Umbilical cord (tissue), 2 donors: Measurements from ENCODE around the gene ALPK3. TPM values are rescaled to one million over a fixed set of nuclear protein-coding genes. Genes with fewer than 3 reads are reported as not detected.

Experiments
- DNase-seq: peaks from one replicate; pipeline ENCODE4 v3.0.0-alpha.2; 2015; ENCODE audit warnings: low spot score
- total RNA-seq: library from RNA; depleted of rRNA; stranded (reverse); fragments of >200 nt; gene quantifications from one replicate; pipeline ENCODE4 v1.2.3, GENCODE V29; 2014; ENCODE audit warnings: low replicate concordance; ENCODE audit not compliant: insufficient read depth

The ALPK3 gene
- total RNA-seq, 1 donor from 2014 or later = 7.9 TPM

DNA sequence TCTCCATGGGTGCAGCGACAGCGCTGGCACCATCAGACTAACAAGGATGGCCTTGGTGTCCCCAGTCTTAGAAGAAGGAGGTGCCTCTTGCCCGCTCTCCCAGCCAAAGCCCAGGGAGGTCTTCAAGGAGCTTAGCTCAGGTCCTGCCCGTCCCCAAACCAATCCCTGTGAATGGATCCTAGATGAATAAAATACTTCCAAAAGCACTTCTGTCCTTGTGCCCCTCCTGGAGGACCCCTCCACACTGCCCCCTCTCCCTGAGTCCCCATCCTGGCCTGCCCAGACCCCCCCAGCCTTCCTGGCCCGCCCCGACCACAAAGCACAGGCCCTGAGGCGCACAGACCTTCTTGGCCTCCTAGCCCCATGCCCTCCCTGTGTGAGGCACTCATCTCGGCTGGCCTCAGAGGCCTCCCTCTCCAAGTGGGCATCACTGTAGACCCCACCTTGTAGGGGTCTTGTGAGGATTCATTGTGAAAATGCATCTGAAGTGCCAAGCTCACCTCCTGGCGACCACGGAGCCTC is 75.7 kb downstream of the ALPK3 start:
- DNase-seq = no peak

DNA sequence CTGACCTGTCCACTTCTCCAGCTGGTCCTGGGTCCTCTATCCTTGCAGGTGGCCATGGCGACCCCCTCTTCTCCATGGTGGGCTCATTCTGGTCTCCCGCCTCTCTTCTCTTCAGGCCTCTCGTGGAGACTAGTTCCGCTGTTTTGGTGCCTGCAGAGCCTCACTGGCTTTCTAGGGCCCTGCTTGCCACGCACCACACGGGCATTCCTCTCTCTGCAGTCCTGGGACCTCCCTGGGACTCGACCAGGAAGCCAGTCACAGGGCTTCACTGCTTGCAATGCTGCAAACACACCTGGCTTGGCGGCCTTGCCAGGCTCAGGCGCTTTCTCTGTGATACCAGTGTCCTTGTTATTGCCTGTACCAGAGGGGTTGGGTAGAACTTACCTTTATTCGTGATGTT is 76.5 kb downstream of the ALPK3 start:
- DNase-seq = no peak

DNA sequence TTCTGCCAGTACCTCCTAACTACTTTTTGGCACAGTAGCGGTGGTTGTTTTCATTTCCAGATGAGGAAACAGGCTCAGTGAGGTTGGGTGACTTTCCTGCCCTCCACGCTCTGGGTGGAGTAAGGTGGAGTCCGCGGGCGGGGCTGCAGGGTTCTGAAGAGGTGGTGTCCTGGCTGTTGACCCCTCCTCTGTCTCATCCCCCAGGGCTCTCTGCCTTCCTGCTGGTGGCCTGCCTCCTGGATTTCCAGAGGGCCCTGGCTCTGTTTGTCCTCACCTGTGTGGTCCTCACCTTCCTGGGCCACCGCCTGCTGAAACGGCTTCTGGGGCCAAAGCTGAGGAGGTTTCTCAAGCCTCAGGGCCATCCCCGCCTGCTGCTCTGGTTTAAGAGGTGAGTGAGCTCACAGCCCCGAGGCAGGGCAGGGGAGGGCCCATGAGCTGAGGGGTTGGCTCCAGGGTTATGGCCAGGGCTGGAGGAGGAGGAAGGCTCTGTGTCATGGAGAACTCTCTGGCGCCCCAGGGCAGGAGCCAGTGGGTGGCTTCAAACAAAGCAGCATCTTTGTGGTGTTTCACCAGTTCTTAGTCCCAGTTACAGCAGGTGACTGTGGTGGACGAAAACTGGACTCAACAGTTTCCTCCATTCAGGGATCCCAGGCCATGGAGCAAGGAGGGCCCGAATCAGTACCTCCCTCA is 77.7 kb downstream of the ALPK3 start:
- DNase-seq = no peak

DNA sequence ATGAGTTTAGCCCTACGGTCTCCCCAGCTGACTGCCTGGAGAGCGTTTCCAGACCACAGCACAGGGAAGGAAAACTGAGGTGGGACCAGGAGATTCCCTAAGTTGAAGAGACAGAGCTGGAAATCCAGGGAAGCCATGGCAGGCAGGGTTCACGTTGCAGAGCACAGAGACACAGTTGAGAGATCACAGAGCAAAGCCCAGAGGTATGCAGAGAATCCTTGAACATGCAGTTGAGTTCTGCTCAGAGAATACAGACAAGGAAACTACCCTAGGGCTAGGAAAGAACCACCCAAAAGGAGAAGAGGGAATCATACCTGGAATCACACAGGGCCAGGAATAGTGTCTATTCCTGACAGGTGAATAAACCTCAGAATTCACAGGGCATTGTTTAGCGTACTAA is 81.6 kb downstream of the ALPK3 start:
- no peak for DNase-seq

DNA sequence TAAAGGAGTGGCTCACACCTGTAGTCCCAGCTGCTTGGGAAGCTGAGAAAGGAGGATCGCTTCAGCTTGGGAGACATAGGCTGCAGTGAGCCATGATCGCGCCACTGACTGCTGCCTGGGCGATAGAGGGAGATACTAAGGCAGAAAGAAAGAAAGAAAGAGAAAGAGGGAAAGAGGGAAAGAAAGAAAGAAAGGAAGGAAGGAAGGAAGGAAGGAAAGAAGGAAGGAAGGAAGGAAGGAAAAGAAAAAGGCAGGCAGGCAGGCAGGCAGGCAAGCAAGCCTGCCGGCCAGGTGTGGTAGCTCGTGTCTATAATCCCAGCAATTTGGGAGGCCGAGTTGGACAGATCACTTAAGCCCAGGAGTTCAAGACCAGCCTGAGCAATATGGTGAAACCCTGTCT is 82.6 kb downstream of the ALPK3 start:
- DNase-seq = no peak

DNA sequence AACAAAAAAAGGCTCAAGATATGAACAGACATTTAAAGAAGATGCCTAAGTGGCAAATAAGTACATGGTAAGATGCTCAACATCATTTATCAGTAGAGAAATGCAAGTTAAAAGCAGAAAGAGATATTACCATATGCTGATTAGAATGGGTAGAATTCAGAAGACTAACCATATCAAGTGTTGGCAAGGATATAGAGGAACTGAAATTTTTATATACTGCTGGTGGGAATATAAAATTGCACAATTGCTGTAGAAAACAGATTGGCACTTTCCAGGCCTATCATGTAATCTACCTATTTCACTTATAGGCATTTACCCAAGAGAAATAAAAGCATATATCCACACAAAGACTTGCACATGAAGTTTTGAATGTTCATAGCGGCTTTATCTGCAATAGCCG is 84.4 kb downstream of the ALPK3 start:
- DNase-seq = no peak

DNA sequence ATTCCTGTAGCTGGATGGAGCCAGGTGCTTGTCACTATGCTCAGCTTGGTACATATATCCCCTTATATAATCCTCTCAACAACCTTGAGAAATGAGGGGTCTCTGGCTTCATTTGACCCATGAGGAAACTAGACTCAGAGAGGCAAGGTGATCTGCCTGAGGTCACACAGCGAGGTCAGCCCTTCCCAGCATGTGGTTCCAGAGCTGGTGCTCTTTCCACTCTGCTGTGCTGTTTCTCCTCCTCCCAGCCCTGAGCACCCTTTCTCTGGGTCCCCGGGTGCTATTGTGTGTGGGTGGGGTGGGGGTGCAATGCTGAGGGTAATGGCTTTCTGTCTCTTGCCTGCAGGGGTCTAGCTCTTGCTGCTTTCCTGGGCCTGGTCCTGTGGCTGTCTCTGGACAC is 86.6 kb downstream of the ALPK3 start:
- DNase-seq = no peak

DNA sequence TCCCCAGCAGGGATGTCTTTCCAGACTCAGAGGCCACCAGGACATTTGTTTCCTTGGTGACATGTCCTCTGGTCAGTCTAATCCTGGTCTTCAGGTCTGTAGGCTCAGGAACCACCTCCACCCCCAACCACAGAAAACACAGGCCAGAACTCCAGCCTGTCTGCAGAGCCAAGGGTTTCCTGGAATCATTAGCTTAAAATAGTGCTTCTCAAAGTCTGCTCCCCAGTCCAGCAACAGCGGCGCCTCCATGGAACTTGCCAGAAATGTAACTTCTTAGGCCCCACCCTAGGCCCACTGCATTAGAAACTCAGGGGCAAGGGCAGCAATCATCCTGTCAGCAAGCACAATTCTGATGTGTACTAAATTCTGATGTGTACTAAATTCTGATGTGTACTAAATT is 87.3 kb downstream of the ALPK3 start:
- peak; percentile 87 for DNase-seq

DNA sequence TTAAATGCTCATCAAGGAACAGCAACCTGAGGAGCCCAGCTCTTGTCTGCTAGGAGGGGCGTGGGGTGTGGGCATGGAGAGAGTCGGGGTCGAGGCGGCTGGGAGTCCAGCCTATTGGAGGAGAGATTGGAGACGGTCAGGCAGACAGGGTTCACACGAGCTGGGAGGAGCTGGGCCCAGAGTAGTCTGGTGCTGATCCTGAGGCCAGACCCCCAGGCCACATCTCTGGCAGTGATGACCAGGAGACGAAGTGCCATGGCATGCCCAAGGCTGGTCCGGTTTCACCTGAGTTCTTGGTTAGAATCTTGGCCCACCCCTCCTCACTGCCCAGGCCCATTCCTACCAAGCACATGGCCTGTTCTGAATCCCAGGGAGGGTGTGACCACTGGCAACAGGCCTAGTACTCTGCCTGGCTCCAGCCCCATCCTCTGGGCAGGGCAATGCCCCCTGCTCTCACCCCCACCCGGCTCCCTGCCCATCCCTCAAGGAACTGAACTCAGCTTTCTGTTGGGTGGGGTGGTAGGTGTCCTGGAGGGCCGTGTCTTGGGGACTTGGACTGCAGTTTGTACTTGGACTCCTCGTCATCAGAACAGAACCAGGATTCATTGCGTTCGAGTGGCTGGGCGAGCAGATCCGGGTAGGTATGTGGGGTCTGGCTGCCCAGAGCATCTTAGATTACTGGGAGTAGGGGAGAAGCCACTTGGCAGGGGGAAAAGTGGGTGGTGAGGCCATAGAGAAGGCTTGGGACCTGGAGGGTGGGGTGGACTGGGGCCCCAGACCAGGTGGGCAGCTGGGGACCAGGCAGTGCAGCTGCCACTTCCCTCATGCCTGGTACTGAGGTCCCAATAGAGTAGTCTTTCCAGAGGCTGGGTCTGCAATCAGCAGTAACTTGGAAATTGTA is 88.1 kb downstream of the ALPK3 start:
- DNase-seq = no peak

DNA sequence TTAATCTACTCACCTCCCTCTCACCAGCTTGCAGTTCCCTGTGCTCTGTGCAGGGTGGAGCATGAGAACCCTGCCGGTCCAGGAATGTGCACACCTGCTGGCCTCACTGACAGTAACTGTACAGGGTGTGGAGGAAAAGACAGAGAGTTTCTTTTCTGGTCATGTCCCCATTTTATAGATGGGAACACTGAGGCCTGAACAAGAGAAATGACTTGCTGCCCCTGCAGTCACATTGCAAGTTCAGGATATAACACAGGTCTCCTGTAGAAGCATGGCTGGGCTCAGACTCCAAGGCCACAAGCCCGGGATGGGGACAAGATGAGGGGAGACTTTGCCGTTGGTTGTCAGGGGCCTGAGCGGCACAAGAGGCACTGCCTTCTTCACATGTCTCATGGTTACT is 90.6 kb downstream of the ALPK3 start:
- DNase-seq = no peak

DNA sequence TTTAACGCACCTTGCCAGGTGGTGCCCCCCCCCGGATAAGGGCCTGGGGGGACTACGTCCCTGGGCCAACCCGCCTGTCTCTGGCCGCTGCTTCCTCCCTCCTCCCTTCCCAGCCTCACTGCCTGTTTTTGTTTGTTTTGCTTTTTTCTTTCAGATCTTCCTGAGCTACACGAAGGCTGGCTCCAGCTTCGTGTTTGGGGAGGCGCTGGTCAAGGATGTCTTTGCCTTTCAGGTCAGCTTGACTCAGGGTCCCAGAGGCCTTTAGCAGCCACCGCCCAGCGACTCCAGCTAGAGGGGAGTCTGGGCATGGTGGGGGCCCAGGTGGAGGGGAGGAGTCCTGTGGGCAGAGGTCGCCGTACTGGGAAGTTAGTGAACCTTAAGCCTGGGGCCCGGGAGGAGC is 91.4 kb downstream of the ALPK3 start:
- no peak for DNase-seq

DNA sequence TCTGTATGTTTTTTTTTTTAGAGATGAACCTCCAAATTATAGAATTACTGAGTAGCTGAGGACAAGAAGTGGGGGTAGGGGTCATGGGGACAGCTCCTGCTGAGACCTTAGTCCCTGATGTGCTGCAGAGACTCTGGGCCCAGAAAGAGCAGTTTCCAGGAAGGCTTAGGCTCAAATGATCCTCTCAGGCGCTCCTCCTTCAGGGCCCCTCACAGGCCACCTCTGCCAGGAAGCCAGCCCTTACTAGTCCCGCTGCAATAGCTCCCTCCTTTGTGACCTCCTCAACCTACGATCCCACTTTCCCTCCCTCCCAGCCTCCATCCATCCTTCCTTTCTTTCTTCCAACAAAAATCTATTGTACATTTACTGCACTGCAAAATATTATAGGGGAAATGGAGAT is 91.9 kb downstream of the ALPK3 start:
- no peak for DNase-seq

DNA sequence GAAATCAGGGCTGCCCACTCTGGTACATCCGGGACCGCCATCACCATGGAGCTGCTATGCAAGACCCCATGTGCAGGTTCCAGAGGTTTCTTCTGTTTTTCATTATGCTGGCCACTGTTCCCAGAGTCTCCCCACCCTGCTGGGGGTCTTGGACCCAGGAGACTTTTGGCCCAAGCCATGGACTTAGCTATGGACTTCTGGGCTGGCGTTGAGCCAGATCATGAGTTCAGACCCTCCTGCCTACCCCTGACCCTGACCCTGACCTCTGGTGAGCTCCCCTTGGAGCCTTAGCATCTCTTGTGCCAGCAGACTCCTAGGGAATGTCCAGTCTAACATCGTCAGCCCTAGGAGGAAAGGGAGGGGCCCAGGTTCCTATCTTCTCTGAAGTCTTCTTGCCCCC is 92.6 kb downstream of the ALPK3 start:
- DNase-seq = no peak

DNA sequence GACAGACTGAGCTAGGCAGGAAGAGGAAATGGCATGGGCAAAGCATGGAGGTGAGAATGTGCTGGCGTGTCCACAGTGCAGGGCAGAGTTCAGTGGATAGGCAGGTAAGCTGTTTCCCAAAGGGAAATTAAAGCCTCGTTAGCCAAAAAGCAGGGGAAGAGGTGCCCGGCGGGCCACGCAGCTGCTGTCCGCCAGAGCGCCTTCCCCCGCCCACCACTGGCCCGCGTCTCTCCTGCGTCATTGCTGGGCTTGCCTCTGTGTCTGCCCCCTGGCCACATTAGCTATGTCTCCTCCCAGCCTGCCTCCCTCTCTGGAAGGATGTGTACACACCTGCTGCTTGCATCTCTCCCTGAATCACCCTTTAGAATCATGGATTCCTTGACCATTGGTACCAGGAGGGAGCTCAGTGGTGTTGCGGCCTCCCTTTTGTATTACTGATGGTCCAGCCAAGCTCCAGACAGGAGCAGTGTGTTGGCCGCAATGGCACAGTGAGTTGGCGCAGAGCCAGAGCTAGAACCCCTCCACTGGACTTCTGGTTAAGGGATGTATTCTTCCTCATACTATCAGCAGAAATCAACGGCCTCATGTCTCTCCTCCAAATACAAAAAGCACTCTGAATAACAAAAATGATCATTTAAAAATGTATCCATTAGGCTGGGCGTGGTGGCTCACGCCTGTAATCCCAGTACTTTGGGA is 93.9 kb downstream of the ALPK3 start:
- DNase-seq = no peak

DNA sequence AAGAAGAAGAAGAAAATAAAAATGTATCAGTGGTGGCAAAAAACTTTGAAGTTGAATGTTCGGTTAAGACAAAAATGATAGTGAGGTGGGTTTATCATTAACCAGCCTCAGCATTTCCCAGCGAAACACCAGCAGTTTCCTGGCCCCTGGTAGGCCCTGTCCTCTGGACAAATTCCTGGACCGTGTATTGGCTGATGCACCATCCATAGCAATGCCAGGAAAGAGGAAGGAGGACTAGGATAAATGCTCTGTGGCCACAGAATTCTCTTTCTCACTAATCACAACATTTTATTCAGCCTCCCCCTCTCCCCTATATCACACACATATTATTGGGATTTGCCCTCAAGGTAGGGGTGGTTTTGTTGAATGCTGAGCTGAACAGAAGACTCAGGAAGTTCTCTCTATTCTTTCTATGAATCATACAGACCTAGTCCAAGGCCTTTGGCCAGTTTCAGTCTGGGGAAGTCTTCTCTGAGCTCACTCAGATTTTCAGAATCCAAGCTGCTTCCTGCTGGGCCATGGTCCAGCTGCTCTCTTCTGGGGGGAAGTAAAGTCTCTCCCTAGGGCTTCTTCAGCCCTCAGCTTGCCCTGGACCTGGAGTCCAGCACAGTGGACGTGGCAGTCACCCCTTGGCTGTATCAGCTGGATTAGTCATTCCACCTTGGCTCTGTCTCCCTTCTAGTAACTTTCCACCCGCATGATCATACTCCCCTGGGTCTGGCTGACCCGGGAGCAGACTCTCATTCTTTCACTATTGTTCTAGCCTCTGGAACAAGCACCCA is 94.9 kb downstream of the ALPK3 start:
- peak; percentile 82 for DNase-seq

DNA sequence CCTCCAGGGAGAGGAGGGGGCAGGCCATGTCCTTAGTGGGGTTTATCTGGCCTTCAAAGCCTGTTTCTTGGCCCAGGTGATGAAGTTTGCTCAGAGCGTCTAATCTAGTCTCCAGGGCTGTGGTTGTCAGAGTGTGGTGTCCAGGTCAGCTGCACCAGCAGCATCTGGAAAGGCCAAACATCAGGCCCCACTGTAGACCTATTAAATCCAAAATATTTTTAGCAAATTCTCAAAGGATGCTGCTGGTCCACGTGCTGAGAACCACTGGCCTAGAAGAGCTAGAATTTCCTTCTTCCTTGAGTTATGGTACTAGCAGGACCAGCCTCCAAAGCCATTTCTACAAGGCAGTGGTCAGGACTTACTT is 96.2 kb downstream of the ALPK3 start:
- no peak for DNase-seq

DNA sequence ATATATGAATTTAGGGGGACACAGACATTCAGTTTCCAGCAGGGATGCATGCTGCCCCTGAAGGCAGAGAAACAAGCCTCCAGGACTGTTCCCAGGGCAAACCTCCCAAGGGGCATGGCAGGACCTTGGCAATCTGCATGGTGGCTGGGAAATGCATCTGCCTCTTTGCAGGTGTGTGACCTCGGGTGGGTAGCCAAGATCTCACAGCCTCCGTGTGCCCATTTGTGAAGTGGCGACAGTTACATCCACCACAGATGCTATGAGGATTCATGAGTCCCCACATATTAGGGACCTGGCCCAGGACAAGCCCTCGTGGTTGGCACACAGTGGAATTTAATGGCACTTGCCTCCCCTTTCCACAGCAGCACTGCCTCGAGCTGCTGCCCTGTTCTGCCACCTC is 97.2 kb downstream of the ALPK3 start:
- DNase-seq = no peak

DNA sequence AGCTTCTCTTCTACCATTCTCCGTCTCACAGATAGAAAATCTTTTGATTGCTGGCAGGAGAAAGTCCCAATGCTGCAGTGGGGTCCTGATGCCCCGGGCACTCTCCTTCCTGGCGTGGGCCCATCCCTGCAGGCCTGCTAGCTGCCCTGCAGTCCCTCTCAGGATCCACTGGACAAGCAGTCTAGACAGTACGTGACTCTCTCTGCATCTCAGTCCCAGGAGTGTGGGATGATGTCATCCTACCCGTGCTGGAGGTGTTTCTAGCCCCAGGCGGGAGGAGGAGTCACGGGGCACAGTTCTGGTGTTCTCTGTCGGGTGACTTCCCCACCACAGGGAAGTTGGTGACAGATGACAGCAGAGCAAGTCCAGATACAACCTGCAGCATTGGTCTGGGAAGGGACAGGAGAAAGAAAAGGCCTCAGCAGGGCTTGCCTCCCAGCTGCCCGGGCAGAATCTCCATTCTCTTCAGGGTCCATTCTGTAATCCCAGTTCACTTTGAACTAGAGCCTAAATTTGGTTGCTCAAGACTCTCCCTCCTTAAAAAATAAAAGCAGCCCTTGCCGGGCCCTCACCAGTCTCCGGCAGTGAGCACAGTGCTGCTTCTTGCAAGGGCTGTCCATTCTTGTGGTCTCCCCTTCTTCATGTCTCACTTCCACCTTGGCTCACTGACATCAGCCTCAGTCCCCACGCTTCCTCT is 97.9 kb downstream of the ALPK3 start:
- peak; percentile 96 for DNase-seq

DNA sequence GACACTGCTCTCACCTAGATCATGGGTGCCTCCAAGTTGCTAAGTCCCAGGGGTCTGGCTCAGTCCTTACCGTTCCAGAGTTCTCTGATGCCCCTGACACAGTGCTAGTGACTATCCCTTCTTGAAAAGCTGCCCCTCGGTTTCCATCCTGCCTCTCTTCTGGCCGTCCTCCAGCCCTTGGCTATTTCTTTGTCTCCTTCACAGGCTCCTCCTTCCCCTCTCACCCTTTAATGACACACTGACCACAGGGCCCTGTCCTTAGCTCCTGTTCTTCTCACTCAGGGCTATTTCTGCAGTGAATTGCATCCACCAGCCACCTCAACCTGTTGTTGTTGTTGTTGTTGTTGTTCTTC is 98.4 kb downstream of the ALPK3 start:
- DNase-seq = no peak

DNA sequence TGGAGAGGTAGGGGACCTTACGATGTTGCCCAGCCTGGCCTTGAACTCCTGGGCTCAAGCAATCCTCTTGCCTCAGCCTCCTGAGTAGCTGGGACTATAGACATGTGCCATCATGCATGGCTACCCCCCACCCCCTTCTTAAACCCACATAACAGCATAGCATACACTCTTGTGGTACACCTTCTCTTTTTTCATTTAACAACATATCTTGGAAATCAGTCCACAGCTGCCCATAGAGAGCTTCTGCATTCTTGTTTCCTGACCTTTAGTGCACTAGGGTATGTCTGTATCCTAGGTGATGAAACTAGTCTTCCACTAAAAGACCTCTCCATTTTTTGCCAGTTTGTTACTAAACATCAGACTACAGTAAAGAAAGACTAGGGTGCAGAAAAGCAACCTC is 100.3 kb downstream of the ALPK3 start:
- DNase-seq = no peak

DNA sequence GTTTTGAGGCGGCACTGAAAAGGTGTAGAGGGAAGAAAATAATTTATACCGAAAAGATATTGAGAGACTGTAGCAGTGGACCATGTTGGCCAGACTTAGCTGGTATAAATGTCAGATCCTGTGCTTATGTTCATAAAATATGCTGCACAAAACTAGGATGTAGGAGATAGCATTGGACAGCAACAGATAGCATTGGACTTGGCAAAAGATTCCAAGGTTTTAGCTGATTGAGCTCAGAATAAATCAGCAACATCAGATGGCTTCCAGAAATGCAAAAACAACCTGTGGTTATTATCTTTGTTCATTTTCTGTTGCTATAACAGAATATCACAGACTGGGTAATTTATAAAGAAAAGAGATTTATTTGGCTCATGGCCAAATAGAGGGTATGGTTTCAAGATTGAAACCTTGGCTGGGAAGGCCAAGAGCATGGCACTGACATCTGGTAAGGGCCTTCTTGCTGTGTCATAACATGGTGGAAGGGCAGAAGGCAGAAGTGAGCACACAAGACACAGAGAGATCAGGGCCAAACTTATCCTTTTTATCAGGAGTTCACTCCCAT is 102.0 kb downstream of the ALPK3 start:
- peak; percentile 76 for DNase-seq
